Left lung (tissue), 14 donors: ENCODE results near the gene BCAP31. TPM values are rescaled to one million over a fixed set of nuclear protein-coding genes. Genes with fewer than 3 reads are reported as not detected.

ENCODE experiments used
- ATAC-seq: fragments of 200-7000 bp; cut with Tn5 transposase; one replicate; pipeline ENCODE4 v1.9.1; 2020; ENCODE audit warnings: moderate library complexity
- DNase-seq, 4 donors: peaks; one replicate each; pipeline ENCODE4 v3.0.0-alpha.2; 2013 to 2020
- H3K27ac ChIP-seq, 2 donors: fragments of 200-600 bp; sonication (generic) in 1 of 2; one replicate each; pipeline versions ENCODE4 v1.5.0 to v1.8.0; 2020 to 2021
- H3K27me3 ChIP-seq, 2 donors: fragments of 200-600 bp; sonication (generic) in 1 of 2; one replicate each; pipeline versions ENCODE4 v1.5.0 to v1.8.0; 2020 to 2021
- H3K36me3 ChIP-seq, 2 donors: fragments of 200-600 bp; sonication (generic) in 1 of 2; one replicate each; pipeline versions ENCODE4 v1.5.0 to v1.8.0; 2020 to 2021
- H3K4me1 ChIP-seq, 2 donors: fragments of 200-600 bp; one replicate each; pipeline ENCODE4 v1.8.0; 2021
- H3K4me3 ChIP-seq, 2 donors: fragments of 200-600 bp; sonication (generic) in 1 of 2; one replicate each; pipeline versions ENCODE4 v1.5.0 to v1.8.0; 2020 to 2021; ENCODE audit warnings: mild to moderate bottlenecking in 1 of 2
- H3K9me3 ChIP-seq, 2 donors: fragments of 200-600 bp; sonication (generic) in 1 of 2; one replicate each; pipeline versions ENCODE4 v1.5.0 to v1.8.0; 2020 to 2021
- intact Hi-C, 2 donors: fragments of 100-400 bp; cut with DNase I; formaldehyde crosslinking; loops; one replicate each; pipeline versions ENCODE4 v1.11.2 to v1.14.2; 2022
- long read RNA-seq, 12 donors: library from polyadenylated mRNA in 2 of 12; unstranded in 2 of 12; transcript quantifications; one replicate each; pipeline ENCODE4 v2.0.0 and lab custom pipeline, GENCODE V29; 2019 to 2026
- polyA plus RNA-seq, 6 donors: library from polyadenylated mRNA; unstranded; fragments of 120-200 nt; gene quantifications; one replicate each; pipeline ENCODE4 v1.2.1, GENCODE V29; 2013; ENCODE audit not compliant: insufficient read length in 6 of 6
- total RNA-seq, 2 donors: library from RNA; stranded (reverse); fragmentation: NEBNext Ultra II Directional; extraction: Animal tissue kit (Norgen Biotek cat#: 25700); gene quantifications; one replicate each; pipeline ENCODE4 v1.2.1, GENCODE V29; 2021
- TF ChIP-seq, protein P1 (sequence below), 2 donors: fragments of 200-600 bp; sonication (generic) in 1 of 2; IDR thresholded peaks; one replicate each; pipeline versions ENCODE4 v1.5.0 to v1.8.0; 2021; ENCODE audit warnings: antibody characterized with exemption in 2 of 2
- donor health status: DM: no; HTN: yes; CAD: no.
- donor health status: DM: no; HTN: no; CAD: no.

BCAP31 gene
- total RNA-seq (100 to 1,000 TPM; 218 to 243 TPM), polyA plus RNA-seq (100 to 1,000 TPM; 126 to 145 (median 137) TPM)
- long read RNA-seq, donor 1, transcript BCAP31-201 (8 exons, 1,643 nt) = major isoform, 77 of 121 reads
- long read RNA-seq, donor 1, partial matches to known transcripts = 28 of 121 reads
- long read RNA-seq, donor 1, other reads (novel, unspliced or antisense) = 10 of 121 reads
- long read RNA-seq, donor 2, transcript BCAP31-209 (2 exons, 893 nt) = minor isoform, 6 of 89 reads
- long read RNA-seq, donor 2, transcript BCAP31-201 (8 exons, 1,643 nt) = major isoform, 67 of 89 reads
- long read RNA-seq, donor 2, partial matches to known transcripts = 15 of 89 reads
- long read RNA-seq, donor 2, other reads (novel, unspliced or antisense) = 0 of 89 reads
- long read RNA-seq, donor 3, transcript BCAP31-201 (8 exons, 1,643 nt) = major isoform, 49 of 73 reads
- long read RNA-seq, donor 3, partial matches to known transcripts = 17 of 73 reads
- long read RNA-seq, donor 3, other reads (novel, unspliced or antisense) = 5 of 73 reads
- long read RNA-seq, donor 4, transcript BCAP31-207 (8 exons, 1,824 nt) = minor isoform, 6 of 322 reads
- long read RNA-seq, donor 4, transcript BCAP31-201 (8 exons, 1,643 nt) = major isoform, 273 of 322 reads
- long read RNA-seq, donor 4, partial matches to known transcripts = 30 of 322 reads
- long read RNA-seq, donor 4, other reads (novel, unspliced or antisense) = 11 of 322 reads
- long read RNA-seq, donor 5, transcript BCAP31-201 (8 exons, 1,643 nt) = major isoform, 73 of 90 reads
- long read RNA-seq, donor 5, partial matches to known transcripts = 8 of 90 reads
- long read RNA-seq, donor 5, other reads (novel, unspliced or antisense) = 7 of 90 reads
- long read RNA-seq, donor 6, transcript BCAP31-201 (8 exons, 1,643 nt) = major isoform, 67 of 104 reads
- long read RNA-seq, donor 6, partial matches to known transcripts = 23 of 104 reads
- long read RNA-seq, donor 6, other reads (novel, unspliced or antisense) = 9 of 104 reads
- long read RNA-seq, donor 7, transcript BCAP31-201 (8 exons, 1,643 nt) = major isoform, 79 of 94 reads
- long read RNA-seq, donor 7, partial matches to known transcripts = 0 of 94 reads
- long read RNA-seq, donor 7, other reads (novel, unspliced or antisense) = 11 of 94 reads
- long read RNA-seq, donor 8, transcript BCAP31-201 (8 exons, 1,643 nt) = major isoform, 72 of 98 reads
- long read RNA-seq, donor 8, partial matches to known transcripts = 14 of 98 reads
- long read RNA-seq, donor 8, other reads (novel, unspliced or antisense) = 7 of 98 reads
- long read RNA-seq, donor 9, partial matches to known transcripts = 0 of 1 reads
- long read RNA-seq, donor 9, other reads (novel, unspliced or antisense) = 0 of 1 reads
- long read RNA-seq, donor 10, transcript BCAP31-201 (8 exons, 1,643 nt) = major isoform, 508 of 616 reads
- long read RNA-seq, donor 10, transcript BCAP31-207 (8 exons, 1,824 nt) = minor isoform, 19 of 616 reads
- long read RNA-seq, donor 10, partial matches to known transcripts = 41 of 616 reads
- long read RNA-seq, donor 10, other reads (novel, unspliced or antisense) = 48 of 616 reads
- long read RNA-seq, donor 11, transcript BCAP31-201 (8 exons, 1,643 nt) = major isoform, 71 of 100 reads
- long read RNA-seq, donor 11, partial matches to known transcripts = 20 of 100 reads
- long read RNA-seq, donor 11, other reads (novel, unspliced or antisense) = 7 of 100 reads
- long read RNA-seq, donor 12, transcript BCAP31-201 (8 exons, 1,643 nt) = major isoform, 57 of 78 reads
- long read RNA-seq, donor 12, partial matches to known transcripts = 10 of 78 reads
- long read RNA-seq, donor 12, other reads (novel, unspliced or antisense) = 7 of 78 reads

DNA sequence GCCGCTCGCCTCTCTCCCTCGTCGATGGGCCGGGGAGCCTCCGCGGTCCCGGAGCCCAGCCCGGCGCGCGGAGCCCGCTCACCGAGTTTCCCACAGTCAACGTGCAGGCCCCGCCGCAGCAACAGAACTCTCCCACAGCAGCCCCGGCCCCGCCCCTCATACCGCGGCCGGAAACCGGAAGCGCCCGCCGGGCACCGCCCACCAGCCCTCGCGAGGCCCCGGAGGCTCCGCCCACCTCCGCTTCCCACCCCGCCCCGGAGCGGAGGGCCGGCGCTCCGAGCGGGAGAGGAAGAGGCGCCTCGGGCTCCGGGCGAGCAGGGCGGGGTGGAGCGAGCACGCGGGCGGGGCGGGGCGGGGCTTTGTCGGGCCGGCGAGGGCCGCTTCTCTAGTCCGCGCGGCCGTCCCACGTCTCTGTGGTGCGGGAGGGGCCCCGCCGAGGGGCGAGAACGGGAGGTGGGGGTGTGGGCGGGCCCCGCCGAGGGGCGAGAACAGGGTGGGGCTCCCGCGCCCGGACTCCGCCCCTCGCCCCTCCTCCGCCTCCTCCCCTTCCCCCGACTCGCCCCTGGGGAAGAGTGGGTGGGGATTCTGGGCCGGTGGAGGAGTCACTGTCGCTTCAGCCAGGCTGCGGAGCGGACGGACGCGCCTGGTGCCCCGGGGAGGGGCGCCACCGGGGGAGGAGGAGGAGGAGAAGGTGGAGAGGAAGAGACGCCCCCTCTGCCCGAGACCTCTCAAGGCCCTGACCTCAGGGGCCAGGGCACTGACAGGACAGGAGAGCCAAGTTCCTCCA is at the start of gene BCAP31, which contains the start of gene ABCD1:
Gene BCAP31, minus strand, starts transcription at position 136 of the 787 bp plus-strand sequence. CDS start 1,143 bp downstream, outside the sequence.
Gene ABCD1, plus strand, starts transcription at position 605 of the 787 bp plus-strand sequence. CDS start 411 bp downstream, outside the sequence.
- H3K4me1 ChIP-seq = peaks cover 20 to 53% of the 10 kb centered on the region in 2 donors

GRCh38 chrX:153773218-153773611 is 49.0 kb upstream of the BCAP31 start:
- H3K4me1 ChIP-seq = no peaks in the 10 kb centered on the region
- H3K36me3 ChIP-seq = no peaks in the 10 kb centered on the region
- DNase-seq (peak in 1 of 4 donors; percentile 24), ATAC-seq (no peak)
- intact Hi-C loops = no loop called here
- TF ChIP-seq, protein P1, sequence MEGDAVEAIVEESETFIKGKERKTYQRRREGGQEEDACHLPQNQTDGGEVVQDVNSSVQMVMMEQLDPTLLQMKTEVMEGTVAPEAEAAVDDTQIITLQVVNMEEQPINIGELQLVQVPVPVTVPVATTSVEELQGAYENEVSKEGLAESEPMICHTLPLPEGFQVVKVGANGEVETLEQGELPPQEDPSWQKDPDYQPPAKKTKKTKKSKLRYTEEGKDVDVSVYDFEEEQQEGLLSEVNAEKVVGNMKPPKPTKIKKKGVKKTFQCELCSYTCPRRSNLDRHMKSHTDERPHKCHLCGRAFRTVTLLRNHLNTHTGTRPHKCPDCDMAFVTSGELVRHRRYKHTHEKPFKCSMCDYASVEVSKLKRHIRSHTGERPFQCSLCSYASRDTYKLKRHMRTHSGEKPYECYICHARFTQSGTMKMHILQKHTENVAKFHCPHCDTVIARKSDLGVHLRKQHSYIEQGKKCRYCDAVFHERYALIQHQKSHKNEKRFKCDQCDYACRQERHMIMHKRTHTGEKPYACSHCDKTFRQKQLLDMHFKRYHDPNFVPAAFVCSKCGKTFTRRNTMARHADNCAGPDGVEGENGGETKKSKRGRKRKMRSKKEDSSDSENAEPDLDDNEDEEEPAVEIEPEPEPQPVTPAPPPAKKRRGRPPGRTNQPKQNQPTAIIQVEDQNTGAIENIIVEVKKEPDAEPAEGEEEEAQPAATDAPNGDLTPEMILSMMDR (IDR thresholded peaks at IDR 0.05) = no peak
- peaks cover 0 to 5% of the 10 kb centered on the region in 2 donors for H3K27me3 ChIP-seq
- no peak overlapping the region for H3K4me3 ChIP-seq
- no peaks in the 10 kb centered on the region for H3K9me3 ChIP-seq
- no peak overlapping the region for H3K27ac ChIP-seq

More for the DNA sequence above, at the start of gene BCAP31, which contains the start of gene ABCD1:
- H3K27me3 ChIP-seq = no peaks in the 10 kb centered on the region
- ATAC-seq (peak; percentile 79), DNase-seq (peak; percentile 80 to 96 (median 90))
- peaks cover 0 to 20% of the 10 kb centered on the region in 2 donors for H3K36me3 ChIP-seq
- H3K27ac ChIP-seq = peak within 1 kb of the TSS; percentile 82 to 89
- intact Hi-C loops = no loop called here
- TF ChIP-seq, protein P1 (IDR thresholded peaks at IDR 0.05) = no peak
- H3K9me3 ChIP-seq = no peaks in the 10 kb centered on the region
- H3K4me3 ChIP-seq = peak within 1 kb of the TSS; percentile 50 to 71

DNA sequence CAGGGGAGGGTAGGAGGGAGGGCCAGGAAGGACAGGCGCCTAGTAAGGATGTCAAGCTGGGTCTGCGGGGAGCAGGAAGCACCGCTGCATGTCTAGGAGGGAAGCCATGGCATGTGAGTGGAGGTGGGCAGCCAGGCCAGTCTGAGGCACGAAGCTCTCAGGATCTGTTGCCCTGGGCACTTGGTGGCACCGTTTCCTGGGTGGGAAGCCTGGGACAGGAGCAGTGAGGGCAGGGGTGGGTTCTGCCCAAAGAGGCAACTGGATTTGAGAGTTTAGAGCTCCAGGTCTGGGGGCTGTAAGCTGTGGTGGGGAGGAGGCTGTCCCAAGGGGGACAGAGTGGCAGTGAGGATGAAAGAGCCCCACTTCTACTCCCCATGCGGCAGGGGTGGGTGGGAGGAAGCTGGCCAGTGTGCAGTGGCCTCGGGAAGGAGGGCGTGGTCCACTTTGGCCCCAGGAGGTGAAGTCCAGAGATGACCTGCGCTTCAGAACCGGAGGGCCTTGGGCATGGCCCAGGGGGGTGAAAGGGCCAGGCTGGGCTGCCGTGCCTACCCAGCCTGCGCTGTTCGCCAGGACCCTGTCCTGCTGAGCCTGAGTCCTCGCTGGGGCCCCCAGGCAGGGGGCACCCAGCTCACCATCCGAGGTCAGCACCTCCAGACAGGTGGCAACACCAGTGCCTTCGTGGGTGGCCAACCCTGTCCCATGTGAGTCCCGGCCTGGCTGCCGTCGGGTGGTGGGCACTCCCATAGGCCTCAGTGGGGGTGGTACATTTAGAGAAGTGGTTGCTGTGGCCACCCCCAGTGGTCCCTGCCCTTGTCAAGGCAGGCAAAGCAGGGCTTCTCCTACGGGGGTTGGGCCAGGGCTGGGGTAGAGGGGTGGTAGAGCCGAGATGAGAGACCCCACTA is 48.4 kb upstream of the BCAP31 start:
- Histone ChIP-seq H3K4me3 (no peak overlapping the region), H3K9me3 (no peaks in the 10 kb centered on the region), H3K27ac (no peak overlapping the region), H3K4me1 (no peaks in the 10 kb centered on the region), H3K27me3 (peaks cover 0 to 2% of the 10 kb centered on the region in 2 donors), H3K36me3 (no peaks in the 10 kb centered on the region)
- TF ChIP-seq, protein P1 (IDR thresholded peaks at IDR 0.05) = no peak
- peak in 1 of 4 donors; percentile 28 for DNase-seq
- intact Hi-C loops = no loop called here
- no peak for ATAC-seq
